Activated CD8-positive, alpha-beta memory T cell treated with anti-CD3 and anti-CD28 coated beads for 36 hours (primary cell): ENCODE data around the gene GATAD1. TPM values are rescaled to one million over a fixed set of nuclear protein-coding genes. Genes with fewer than 3 reads are reported as not detected.

ENCODE experiments used
- total RNA-seq, 2 experiments: library from RNA; stranded (reverse); gene quantifications; one replicate each; pipeline ENCODE4 v1.2.3, GENCODE V29; 2021

GATAD1 gene
- total RNA-seq, 2 experiments from 2014 or later = 19.0 to 19.4 TPM

Other genes starting within 250 kb of the GATAD1 start
- 10 to 100 TPM; 38.2 to 39.7 TPM for gene KRIT1, start 201.6 kb upstream of the GATAD1 start, total RNA-seq
- 10 to 100 TPM; 39.9 to 43.4 TPM for gene ANKIB1, start 201.5 kb upstream of the GATAD1 start, total RNA-seq
- gene ERVW-1, start 30.5 kb downstream of the GATAD1 start, total RNA-seq = not detected
- 10 to 100 TPM; 14.5 to 17.4 TPM for gene PEX1, start 81.0 kb downstream of the GATAD1 start, total RNA-seq
- 10 to 100 TPM; 14.4 to 14.7 TPM for gene RBM48, start 81.3 kb downstream of the GATAD1 start, total RNA-seq
- 10 to 100 TPM; 31.0 to 32.7 TPM for gene FAM133B, start 142.9 kb downstream of the GATAD1 start, total RNA-seq